GM06990 (cell line): ENCODE results near the gene TADA2B.
A peak's percentile ranks its signal among the peaks of the same experiment; 100 is the strongest.

ENCODE experiments used
- DNase-seq: peaks from one replicate; pipeline ENCODE4 v3.0.0-alpha.2; 2011; ENCODE audit not compliant: insufficient read length; ENCODE audit errors: extremely low read depth
- H3K27me3 ChIP-seq: replicated peaks from 2 replicates; pipeline ENCODE4 v1.6.0; 2011; ENCODE audit warnings: low read length; ENCODE audit not compliant: control insufficient read depth, insufficient read depth
- H3K36me3 ChIP-seq: 2 replicates; pipeline ENCODE4 v1.5.1; 2011; ENCODE audit warnings: low read length; ENCODE audit not compliant: control insufficient read depth, insufficient read depth
- H3K4me3 ChIP-seq: replicated peaks from 2 replicates; pipeline ENCODE4 v1.5.1; 2011; ENCODE audit warnings: low read depth, mild to moderate bottlenecking, control low read depth, low read length
- TF ChIP-seq, protein P1 (sequence below): IDR thresholded peaks from 2 replicates; pipeline ENCODE4 v1.5.1; 2011; ENCODE audit warnings: low read length, control low read depth, mild to moderate bottlenecking, inconsistent platforms; ENCODE audit not compliant: insufficient read depth, poor library complexity, severe bottlenecking

TADA2B gene, protein sequence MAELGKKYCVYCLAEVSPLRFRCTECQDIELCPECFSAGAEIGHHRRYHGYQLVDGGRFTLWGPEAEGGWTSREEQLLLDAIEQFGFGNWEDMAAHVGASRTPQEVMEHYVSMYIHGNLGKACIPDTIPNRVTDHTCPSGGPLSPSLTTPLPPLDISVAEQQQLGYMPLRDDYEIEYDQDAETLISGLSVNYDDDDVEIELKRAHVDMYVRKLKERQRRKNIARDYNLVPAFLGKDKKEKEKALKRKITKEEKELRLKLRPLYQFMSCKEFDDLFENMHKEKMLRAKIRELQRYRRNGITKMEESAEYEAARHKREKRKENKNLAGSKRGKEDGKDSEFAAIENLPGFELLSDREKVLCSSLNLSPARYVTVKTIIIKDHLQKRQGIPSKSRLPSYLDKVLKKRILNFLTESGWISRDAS

DNA sequence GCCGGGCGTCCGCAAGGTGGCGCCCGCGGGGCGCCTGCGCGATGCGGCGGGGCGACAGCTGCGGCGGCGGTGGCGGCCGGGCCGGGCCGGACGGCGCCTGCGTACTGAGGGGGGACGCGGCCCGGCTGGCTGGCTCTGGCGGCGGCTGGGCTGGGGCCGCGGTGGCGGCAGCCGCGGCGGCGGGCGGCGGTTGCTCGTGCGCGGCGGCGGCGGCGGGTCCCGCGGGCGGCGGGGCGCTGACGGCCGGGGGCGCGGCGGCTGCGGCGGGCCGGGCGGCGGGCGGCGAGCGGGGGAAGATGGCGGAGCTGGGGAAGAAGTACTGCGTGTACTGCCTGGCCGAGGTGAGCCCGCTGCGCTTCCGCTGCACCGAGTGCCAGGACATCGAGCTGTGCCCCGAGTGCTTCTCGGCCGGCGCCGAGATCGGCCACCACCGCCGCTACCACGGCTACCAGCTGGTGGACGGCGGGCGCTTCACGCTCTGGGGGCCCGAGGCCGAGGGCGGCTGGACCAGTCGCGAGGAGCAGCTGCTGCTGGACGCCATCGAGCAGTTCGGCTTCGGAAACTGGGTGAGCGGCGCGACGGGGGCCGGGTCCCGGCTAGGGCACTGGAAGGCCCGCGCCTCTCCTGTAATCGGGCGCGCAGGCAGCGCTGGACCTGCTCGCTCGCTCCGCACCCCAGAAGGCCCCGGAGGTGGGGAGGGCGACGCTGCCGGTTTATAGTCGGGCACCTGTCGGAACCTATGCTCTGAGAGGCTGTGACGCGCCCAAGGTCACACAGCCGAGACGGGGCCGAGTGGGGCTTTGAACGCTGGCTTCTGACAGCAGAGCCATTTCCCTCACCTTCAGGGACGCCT is at the start of gene TADA2B:
Gene TADA2B (plus strand): TSS at position 89 of the 853 bp plus-strand sequence. CDS start 208 bp downstream, at position 297.
- peak within 1 kb of the TSS; percentile 95 for H3K4me3 ChIP-seq
- peaks cover 1% of the 10 kb centered on the region for H3K36me3 ChIP-seq
- peak; percentile 80 for DNase-seq
- TF ChIP-seq, protein P1, sequence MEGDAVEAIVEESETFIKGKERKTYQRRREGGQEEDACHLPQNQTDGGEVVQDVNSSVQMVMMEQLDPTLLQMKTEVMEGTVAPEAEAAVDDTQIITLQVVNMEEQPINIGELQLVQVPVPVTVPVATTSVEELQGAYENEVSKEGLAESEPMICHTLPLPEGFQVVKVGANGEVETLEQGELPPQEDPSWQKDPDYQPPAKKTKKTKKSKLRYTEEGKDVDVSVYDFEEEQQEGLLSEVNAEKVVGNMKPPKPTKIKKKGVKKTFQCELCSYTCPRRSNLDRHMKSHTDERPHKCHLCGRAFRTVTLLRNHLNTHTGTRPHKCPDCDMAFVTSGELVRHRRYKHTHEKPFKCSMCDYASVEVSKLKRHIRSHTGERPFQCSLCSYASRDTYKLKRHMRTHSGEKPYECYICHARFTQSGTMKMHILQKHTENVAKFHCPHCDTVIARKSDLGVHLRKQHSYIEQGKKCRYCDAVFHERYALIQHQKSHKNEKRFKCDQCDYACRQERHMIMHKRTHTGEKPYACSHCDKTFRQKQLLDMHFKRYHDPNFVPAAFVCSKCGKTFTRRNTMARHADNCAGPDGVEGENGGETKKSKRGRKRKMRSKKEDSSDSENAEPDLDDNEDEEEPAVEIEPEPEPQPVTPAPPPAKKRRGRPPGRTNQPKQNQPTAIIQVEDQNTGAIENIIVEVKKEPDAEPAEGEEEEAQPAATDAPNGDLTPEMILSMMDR: no peak
- H3K27me3 ChIP-seq: no peaks in the 10 kb centered on the region

DNA sequence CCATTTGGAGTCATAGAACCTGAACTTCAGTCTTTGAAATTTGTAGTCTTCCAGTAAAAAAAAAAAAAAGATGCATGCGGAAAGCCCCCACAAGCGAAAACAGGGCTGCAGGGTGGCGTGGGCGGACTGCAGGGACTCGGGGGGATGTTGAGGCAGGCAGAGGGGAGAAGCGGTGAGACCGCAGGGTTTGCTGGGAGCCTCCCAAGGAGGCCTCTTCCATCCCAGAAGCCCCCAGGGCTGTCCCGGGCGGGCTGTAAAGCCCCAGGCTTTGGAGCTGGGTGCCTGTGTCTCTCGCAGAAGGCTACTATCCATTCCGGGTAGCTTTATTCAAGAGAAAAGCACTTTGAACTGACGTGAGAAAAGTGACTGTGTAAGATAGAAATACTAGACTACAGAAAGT is 46.7 kb upstream of the TADA2B start:
- TF ChIP-seq, protein P1: no peak
- peaks cover 25% of the 10 kb centered on the region for H3K36me3 ChIP-seq
- H3K27me3 ChIP-seq: no peaks in the 10 kb centered on the region
- no peak overlapping the region for H3K4me3 ChIP-seq
- no peak for DNase-seq

DNA sequence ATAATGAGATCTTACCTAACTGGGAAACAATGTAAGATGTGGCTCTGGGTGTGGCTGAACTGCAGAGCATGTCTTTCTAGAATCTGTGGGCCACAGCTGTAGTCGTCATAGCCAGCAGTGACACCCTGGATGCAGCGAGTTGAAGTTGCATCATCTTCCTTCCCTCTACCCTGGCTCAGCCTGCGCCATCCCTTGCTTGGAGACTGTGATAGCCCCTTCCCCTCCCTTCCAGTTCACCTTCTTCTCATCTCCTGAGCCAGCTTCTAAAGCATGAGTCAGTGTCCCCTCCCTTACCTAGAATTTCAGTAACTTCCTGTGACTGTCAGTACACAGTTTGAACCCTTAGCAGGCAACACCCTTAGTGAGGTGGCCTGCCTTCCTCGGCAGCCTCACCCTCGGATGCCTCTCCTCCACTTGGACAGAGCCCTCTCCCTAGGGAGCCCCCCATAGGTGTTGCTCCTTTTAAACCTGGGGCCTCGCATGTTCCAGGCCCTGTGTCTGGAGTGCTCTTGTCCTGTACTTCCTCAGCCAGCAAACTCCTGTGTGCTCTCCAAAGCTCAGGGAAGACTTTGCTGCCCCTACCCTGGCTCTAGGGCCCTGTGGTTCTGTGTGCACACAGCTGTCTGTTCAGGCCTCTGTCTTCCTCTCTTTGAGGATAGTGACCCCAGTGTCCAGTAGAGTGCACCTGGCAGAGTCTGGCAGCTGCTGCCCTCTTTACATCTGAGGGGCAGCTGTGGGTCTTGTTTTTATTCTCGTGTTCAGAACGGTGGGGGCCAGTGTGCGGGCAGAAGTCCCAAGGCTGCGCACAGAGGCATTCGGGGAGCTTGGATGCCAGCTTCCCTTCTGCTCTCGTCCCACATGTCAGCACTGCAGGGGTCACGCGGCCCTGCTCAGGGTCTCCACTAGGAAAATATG is 43.7 kb upstream of the TADA2B start:
- no peak for DNase-seq
- TF ChIP-seq, protein P1: no peak
- Histone ChIP-seq H3K27me3 (no peaks in the 10 kb centered on the region), H3K4me3 (no peak overlapping the region), H3K36me3 (peaks cover 33% of the 10 kb centered on the region)

DNA sequence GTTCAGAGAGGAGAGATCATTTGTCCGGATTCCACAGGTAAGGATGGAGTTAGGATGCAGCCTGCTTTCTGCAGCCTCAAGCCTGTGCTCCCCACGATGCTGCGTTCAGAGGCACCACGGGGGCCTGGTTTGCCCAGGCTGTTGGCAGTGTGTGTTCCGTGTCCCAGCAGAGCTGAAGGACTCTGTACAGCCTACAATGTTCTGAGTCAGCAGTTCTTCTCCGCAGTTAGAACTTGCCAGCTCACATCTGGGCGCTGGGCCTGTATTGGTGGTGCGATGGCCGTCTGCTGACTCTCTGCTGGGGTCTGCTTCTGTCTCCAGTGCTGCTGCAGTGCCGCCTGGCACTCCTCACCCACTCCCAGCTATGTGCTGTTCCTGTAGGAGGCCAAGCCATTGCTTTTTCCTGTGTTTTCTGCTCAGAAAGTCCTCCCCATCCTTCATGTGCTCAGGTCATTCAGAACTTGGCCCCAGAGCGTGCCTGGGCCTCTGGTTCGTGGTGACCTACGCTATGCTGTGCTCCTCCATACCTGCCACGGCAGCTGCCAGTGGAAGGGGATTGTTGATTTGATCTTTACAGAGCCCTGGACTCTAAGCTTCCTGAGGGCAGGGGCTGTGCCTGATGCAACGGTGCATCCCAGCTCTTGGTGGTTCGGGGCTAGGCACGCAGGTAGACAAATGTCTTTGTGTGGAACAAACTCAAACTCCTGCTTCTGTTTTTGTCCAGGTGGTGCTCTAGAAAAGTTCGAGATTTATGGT is 42.6 kb upstream of the TADA2B start:
- Histone ChIP-seq H3K36me3 (peaks cover 30% of the 10 kb centered on the region), H3K27me3 (no peaks in the 10 kb centered on the region), H3K4me3 (no peak overlapping the region)
- no peak for DNase-seq
- TF ChIP-seq, protein P1: no peak

DNA sequence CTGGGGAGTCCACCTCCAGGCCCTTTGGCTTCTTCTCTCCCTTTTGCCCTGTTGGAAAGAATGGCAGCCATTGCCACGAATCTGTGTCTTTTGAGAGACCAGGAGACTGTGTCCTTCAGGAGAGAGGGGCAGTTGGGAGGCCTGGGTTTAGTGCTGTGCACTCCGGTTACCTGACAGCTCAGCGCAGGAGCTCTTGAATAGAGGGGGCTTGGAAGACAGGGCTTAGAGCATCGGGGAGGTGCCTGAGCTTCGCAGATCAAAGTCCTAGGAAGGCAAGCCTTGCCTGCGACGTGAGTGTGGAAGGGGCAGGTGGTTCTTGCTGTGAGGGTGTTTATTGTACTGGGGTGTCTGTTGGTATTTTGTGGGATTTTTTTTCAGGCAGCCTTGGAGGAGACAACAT is 41.9 kb upstream of the TADA2B start:
- Histone ChIP-seq H3K27me3 (no peaks in the 10 kb centered on the region), H3K36me3 (peaks cover 30% of the 10 kb centered on the region), H3K4me3 (no peak overlapping the region)
- TF ChIP-seq, protein P1: no peak
- no peak for DNase-seq
